HG03196 (cell line): ENCODE measurements around the gene NDRG4.

ENCODE experiments used
- ATAC-seq: cut with Tn5 transposase; IDR thresholded peaks from one replicate; pipeline ENCODE4 v1.9.1; 2021; ENCODE audit not compliant: unreplicated experiment

NDRG4 gene, protein sequence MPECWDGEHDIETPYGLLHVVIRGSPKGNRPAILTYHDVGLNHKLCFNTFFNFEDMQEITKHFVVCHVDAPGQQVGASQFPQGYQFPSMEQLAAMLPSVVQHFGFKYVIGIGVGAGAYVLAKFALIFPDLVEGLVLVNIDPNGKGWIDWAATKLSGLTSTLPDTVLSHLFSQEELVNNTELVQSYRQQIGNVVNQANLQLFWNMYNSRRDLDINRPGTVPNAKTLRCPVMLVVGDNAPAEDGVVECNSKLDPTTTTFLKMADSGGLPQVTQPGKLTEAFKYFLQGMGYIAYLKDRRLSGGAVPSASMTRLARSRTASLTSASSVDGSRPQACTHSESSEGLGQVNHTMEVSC

DNA sequence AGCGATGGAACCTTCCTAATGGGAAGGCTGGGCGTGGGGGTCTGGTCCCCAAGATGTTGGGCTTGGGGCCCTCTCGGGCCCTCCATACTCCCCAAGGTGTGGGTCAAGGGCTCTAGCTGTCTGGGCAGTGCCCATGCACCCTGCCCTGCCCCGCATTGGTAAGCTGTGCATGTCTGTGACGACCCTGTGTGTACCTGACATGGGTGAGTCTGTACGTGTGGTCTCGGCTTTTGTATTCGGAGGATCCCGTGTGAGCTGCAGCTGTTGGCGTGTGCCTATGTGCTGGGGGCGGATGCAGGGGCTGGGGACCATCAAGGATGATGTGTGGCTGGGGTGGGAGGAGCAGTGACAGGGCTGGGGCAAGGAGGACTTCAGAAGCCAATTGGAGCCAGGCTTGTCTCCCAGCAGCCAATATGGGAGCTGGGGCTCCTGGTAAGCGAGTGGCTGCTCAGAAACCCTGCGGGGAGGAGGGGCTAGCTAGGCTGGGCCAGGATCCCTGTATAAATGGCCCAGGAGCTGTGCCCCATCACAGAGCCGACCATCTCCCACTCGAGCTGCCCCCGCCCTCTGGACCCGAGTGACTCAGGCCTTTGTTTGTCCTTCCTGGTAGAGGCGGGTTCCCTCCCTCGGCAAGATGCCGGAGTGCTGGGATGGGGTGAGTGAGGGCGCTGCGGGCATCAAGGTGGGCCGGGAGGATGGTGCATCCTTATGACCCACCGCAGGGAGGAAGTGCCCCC, at the start of gene NDRG4:
TSS of gene NDRG4 (plus strand) at position 529 of the 737 bp plus-strand sequence. CDS start at position 635, 106 bp downstream.
- peak; percentile 48 for ATAC-seq

DNA sequence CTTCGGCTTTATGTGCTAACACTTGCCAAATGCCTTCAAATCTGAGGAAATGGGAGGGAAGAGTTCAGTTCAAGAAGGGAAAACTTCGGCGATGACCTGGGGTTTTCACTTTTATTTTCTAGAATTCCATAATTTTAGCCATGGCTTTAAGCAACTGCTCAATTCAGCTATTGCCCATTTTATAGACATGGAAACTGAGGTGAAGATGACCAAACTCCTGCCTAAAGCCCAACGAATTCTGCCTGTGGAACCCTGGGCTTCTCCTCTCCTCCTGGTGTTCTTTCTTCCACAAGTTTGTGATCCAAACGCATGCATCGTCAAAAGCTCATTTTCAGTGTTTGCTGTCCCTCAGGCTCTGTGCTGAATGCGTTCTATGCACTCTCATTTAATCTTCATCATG, 49.4 kb upstream of the NDRG4 start:
- ATAC-seq, result no peak

DNA sequence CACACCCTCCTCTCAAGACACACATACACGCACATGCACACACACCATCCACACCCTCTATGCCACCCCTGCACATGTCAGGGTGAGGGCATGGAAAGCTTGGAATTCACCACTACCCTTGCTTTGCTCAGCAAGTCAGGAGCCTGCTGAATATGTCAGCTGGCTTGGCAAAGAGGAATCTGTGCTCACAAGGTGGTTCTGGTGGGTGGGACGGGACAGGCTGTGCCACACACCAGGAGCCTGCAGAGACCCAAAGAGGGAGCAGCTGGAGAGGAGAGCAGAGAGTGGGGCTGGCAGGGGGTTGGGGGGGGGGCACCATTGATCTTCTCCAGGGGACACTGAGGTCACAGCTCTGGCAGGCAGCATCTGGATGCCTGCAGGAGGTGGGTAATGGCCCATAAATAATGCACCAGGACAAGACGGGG, 48.7 kb upstream of the NDRG4 start:
- ATAC-seq, result no peak

DNA sequence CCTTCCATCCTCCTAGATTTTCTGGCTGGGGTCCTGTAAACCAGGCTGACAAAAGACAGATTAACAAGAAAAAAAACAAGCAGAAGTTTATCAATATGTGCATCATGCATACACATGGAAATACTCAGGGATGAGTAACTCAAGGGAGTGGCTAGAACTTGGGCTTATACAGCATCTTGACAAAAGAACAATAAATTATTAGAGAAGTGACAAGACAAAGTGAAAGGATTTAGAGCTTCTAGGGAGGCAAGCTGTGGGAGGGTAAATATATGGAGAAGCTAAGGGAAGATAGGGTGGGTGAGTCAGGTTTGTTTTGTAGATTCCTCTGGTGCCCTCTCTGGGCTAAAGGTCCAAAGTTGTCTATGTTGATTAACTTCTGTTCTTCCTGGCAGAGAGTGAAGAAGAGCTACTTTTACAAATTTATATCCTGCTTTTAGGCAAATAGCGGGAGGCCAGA, 48.0 kb upstream of the NDRG4 start:
- ATAC-seq, result no peak

DNA sequence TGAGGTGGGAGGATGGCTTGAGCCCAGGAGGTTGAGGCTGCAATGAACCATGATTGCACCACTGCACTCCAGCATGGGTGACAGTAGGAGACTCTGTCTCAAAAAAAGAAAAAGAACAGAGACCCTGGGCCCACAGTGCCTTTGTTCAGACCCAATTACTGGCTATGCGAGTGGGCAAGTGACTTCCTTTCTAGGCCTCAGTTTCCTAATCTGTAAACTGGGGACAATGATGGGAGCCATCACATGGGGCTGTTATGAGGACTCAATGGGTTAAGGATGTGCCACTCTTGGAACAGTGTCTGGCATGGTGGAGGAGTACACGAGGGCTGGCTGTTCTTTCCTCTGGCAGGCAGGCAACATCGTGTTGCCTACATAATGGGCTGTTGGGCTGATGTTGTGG, 47.3 kb upstream of the NDRG4 start:
- ATAC-seq, result no peak

DNA sequence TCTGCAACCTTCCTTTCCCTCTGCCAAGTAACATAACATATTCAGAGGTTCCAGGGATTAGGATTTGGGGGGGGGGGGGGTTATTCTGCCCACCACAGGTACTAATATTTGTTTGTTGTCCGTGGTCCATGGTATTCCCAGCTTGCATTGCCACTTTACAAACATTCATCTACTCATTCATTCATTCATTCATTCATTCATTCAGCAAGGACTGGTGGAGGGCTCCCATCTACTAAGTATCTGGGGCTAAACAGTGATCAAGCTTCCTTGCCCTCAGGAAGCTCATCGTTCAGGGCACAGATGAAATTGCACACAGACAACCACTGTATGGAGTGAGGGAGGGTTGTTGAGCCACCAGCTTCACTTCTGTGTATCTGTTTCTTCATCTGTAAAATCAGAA, 45.8 kb upstream of the NDRG4 start:
- ATAC-seq, result no peak

DNA sequence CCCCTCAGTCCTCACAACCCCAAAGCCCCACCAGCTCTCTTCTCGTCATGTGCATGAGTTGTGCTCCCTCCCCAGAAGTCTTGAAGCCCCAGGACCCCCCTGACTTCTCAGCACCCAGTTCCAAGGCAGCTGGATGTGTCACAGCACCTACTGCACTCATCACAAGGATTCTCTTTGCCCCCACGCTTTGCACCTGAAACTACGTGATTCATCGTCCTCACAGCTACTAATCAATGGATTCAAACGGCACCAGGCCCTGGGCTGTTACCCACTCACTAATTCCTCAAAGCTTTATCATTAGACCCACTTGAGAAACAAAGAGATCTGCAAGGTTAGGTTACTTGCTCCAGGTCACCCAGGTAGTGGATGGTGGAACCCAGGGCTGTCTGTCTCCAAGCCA, 45.1 kb upstream of the NDRG4 start:
- no peak for ATAC-seq

DNA sequence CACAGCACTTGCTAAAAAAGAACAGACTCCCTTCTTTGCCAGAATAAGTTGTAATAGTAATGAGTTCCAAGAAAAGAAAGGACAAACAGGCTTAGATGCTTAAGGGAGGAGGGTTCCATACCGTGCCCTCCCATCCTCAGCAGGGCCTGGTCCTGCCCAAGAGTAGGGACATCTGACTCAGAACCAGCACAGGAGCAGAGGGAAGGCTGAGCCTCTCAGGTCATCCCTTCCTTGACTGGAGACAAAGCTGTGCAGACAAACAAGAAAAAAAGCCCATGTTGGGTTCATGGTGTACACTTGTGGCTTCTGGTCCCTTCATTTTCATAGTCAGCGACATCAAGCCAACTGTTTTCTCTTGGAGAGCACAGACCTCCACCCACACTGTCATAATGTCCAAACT, 44.2 kb upstream of the NDRG4 start:
- no peak for ATAC-seq

DNA sequence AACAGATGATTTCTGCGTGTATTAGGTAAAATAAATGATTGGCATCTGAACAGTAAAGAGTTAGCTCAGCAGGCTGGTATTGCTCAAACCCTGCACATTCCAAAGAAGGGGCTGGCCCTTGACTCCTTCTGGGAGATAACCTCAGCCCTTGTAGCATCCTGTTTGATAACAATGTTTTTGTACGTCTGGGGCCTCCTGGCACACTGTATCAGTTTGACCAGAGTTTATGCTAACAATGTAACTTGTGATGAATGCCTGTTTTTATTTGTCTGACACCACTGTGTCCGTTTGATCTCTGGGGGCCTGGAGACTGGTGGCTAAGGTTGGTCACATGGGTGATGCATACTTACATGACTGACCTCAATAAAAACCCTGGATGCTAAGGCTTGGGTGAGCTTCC, 43.8 kb upstream of the NDRG4 start:
- ATAC-seq, result no peak

DNA sequence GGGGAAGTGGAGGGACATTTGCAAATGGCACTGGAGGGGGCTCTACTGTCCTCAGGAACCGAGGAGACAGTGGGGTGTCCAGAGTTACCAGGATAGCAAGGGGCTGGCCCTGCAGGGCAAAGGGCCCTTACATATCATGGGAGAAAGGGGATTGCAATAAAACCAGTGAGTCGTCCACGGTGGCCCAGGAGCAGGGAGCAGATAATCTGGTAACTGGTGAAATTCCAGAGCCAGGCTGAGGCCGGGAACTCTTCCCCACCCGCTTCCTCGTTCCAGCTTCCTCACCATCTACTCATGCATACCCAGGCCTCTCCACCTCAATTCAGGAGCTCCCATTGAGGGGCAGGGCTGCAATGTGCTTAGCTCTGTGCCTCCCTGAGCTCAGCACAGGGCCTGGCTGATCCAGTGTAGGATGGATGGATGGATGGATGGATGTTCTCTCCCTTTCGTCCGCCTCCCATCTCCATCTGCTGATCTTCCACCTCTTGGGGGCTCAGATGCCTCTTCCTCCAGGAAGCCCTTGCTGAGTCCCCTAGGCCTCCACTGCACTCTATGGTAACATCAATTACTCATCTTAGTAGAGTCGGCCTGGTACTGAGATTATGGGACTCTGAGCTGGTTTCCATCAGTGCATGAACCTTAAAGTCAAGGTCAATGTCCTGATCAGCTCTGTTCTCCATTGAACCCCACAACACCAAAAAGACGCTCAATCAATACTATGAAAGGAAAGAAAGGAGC, 41.2 kb upstream of the NDRG4 start:
- ATAC-seq, result no peak

DNA sequence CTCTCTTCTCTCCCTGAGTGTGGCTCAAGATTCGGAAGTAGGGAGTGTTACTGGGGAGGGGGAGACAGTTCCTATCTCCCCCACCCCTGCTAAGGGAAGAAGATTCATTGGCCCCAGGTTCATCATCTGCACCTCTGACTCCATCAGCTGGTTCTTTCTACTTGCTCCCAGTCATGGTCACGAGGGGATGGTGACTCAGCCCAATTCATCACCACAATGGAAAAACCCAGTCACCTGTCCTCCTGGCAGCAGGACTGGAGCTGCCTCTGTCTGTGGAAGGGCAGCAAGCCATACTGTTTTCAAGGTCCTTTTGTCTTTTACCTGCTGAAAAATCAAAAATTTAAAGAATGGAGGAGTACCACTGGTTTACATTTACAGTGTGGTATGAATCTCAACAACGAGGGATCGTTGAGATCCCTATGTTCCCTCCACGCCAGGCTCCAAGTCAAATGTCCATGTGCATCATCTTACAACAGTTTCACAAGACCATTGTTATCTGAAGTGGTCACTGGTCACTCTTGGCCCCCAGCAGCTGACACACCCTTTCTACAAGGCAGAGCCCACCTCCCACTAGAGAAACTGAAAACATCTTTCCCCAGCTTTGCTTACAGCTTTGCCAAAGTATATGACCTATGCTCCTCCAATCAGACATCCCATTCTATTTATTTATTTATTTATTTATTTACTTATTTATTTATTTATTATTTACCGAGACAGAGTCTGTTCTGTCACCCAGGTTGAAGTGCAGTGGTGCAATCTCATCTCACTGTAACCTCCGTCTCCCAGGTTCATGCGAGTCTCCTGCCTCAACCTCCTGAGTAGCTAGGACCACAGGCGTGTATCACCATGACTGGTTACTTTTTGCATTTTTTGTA, 40.4 kb upstream of the NDRG4 start:
- ATAC-seq, result no peak

DNA sequence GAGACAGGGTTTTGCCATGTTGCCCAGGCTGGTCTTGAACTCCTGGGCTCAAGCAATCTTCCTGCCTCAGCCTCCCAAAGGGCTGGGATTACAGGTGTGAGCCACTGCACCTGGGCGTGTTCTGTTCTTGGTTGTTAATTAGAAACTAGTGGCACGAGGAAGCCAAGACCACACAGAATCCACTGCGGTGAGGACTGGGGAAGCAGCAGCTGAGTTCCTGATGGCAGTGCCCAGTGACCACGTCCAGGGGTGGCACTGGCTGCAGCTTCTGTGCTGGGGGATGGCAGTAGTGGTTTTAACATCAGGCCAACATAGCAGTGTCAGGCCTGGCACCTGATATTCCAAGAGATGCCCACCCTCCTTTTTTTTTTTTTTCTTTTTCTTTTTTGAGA, 39.7 kb upstream of the NDRG4 start:
- no peak for ATAC-seq

DNA sequence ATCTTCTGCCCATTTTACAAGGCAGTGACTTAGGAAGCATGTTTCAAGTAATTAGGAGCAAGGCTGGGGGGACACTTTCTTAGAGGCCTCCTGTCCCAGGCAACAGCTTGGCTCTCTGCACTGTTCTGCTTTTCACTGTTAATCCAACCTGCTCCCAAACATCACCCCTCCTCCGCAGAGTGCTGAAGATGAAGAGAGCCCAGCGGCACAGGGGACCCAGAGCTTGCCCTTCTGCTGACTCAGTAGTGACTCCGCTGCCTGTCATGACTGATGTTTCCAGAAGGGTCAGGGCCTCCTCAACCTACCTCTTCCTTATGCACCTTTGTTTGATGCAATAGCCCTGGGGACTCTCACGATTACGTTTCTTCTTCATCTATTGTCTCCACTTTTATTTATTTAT, 38.9 kb upstream of the NDRG4 start:
- no peak for ATAC-seq

DNA sequence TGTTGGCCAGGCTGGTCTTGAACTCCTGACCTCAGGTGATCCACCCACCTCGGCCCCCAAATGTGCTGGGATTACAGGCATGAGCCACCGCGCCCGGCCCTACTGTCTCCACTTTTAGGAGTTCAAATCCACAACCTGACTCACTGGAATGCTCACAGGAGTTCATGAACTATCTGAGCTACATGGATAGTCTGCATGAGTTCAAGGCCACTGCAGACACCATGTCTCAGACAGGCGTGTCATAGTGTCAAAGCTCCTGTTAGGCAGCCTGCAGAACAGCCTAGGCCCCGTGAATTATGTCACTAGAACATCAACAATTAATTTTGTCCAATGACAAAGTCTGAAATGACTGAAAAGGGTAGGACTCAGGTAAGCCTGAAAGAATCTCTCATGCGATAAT, 38.3 kb upstream of the NDRG4 start:
- no peak for ATAC-seq

DNA sequence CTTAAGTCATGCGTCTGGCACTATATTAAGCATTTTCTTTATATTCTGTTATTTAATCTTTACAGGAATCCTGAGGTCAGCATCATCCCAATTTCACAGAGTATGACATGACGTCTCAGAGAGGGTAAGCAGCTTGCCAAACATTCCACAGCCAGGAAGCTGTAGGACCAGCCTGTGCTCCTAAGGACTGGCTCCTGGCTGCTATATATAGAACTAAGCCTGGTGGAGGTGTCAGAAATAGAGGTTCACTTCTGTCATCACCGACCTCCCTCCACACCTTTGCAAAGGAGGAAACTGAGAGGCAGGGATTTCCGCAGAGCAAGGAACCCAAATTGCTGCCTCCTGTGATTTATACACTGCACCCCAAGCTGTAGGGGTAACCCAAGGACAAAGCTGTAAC, 37.9 kb upstream of the NDRG4 start:
- ATAC-seq, result no peak

DNA sequence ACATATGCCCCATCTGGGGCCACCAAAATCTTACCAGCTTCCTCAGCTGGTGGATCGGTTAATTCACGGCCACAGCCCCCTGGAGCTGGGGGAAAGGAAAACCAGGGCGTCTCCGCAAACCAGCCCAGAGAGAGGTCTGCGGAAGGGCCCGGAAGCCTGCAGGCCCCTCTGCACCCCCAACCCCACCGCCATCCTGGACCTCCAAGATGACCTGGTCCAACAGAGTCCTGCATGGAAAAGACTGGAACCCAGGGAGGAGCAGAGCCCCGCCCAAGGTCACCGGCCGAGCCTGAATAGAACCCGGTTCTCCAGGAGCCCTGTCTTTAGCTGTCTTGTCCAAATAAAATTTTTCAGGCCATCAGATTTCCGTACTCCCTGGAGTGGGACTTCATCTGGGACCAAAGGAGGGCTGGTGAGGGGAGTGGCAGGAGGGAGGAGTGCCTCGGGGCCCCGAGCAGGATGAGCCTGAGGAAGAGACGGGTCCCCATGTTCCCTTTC, 37.4 kb upstream of the NDRG4 start:
- ATAC-seq, result no peak

DNA sequence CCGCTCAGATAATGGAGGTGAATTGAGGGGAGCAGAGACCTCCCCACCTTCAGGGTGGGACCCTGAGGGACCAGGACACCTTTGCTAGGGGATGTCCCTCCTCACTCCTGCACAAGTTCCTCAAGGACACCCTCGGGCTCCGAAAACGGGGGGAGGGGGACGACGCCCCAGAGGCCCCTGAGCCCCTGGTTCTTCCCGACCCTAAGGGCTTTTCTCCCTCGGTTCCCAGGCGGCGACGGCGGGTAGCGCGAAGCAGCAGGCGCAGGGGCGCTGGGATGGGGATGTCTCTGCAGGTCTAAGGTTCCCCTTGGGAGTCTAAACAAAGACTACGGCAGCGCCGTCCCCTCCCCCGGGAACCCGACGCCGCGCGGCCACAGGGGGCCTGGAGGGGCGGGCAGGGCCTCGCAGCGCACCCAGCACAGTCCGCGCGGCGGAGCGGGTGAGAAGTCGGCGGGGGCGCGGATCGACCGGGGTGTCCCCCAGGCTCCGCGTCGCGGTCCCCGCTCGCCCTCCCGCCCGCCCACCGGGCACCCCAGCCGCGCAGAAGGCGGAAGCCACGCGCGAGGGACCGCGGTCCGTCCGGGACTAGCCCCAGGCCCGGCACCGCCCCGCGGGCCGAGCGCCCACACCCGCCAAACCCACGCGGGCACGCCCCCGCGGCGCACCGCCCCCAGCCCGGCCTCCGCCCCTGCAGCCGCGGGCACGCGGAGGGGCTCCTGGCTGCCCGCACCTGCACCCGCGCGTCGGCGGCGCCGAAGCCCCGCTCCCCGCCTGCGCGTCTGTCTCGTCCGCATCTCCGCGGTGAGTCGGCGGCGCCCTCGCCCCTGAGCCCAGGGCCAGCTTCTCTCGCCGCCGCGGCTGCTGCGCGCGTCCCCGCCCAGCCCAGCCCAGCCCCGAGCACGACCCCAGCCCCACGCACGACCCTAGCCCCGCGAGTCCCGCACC, 36.7 kb upstream of the NDRG4 start:
- no peak for ATAC-seq

DNA sequence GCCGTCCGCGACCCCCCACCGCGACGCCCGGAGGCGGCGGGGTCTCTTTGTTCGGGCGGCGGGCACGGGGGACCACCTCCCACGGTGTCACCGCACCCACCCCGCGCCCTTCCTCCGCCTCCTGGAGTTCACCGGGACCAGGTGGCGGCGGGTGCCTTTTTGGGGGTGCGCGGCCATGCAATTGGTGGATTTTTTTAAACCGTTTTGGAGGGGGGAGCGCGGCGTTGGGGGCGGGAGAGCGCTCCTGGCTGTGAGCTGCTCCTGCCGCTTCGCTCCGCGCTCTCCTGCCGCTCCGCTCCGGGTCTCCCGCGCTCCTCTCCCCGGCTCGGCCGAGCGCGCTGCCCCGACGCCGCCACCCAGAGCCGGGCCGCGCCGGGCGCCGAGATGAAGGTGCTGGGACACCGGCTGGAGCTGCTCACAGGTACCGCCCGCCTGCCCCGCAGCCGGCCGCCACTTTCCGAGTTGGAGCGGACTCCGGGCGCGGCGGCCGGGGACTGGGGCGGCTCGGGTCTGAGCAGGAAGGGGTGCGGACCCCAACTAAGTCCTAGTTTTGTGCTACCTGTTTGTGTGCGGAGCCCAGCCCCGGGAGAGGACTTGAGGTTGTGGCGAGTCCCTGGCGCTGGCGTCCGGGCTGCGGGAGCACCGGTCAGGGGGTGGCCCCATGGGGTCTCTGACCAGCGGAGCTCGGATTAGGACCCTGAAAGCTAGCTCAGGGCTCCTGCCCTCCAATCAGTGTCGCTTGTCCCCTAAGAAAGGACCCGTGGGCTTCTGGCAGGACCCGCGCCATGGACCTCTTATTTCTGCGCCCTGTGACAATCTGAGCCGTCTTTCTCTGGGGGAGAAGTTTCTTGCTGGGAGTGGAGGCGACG, 35.7 kb upstream of the NDRG4 start:
- no peak for ATAC-seq
